ENCODE results near the gene SUMF2.

- TF ChIP-seq CTCF (IDR thresholded peaks at IDR 0.05; ENCODE audit: insufficient read depth, low read depth, low read length) (no peak), EZH2 (IDR thresholded peaks at IDR 0.05; ENCODE audit: insufficient read depth, low read length) (no peak)
Measured at GRCh38 chr7:56124981-56125380, 60.9 kb downstream of the SUMF2 start.
